ENCODE results near the gene CASP2. TPM values are rescaled to one million over a fixed set of nuclear protein-coding genes. Genes with fewer than 3 reads are reported as not detected.

The CASP2 gene
- polyA plus RNA-seq, 1 of the 3 experiments (the other 2 are of a cell fraction), result 19.7 TPM

DNA sequence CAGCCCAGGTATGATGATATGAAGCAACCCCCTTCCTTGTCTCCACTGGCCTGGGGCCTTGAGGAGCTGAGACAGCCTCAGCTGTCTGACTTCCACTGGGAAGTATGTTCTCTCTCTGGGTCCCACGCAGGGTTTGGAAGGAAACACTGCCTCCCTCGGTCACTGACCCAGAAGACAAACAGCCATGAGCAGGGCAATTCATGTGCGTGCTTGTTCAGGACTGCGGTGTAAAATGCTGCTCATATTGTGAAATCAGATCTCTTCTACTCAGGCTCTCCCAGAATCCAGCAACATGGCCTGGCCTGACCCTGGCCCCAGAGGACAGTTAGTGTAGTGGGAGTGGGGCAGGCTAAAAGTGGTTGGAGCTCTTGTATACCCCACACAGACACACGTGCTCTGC is 30.5 kb downstream of the CASP2 start:
- CTCF ChIA-PET, result interaction anchor here (0.6 to 1.8 kb wide), 4 partner anchors 12 to 98 kb away, joined by 3 to 4 read pairs (median 4); no protein-coding TSS in a partner anchor
- no peak overlapping the region for H2AFZ ChIP-seq (ENCODE audit: low read depth)

DNA sequence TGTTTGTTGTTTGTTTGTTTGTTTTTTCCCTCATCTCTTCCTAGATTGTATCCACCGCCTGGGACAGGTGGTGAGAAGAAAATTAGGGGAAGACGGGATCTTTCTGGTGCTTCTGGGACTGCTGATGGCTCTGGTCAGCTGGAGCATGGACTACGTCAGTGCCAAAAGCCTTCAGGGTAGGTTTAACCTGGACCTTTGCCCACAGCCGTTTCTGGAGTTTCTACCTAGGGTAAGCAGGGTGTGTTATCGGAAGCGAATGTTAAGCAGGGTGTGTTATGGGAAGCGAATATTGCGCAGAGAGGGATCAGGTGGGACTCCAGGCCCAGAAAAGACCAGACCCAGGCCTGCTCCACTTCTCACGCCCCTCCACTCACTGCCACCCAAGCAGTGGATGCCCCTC is 32.5 kb downstream of the CASP2 start:
- 59% methylated on average over 9 of the region's 9 CpGs for WGBS (ENCODE audit: low lambda C conversion rate)
- no peak overlapping the region for H3K4me3 ChIP-seq (ENCODE audit: low read depth in 2 of 2, low read length in 1 of 2)
- peaks cover 0 to 2% of the 10 kb centered on the region in 2 experiments; a peak in 1 of 4 replicates for H3K4me1 ChIP-seq (ENCODE audit: control insufficient read depth in 1 of 2, insufficient read depth in 2 of 2, low read depth in 1 of 2, low read length in 1 of 2)
- H3K79me2 ChIP-seq (ENCODE audit: insufficient read depth), result no peaks in the 10 kb centered on the region
- H3K4me2 ChIP-seq, result no peak overlapping the region
- no peaks in the 10 kb centered on the region for H3K27me3 ChIP-seq (ENCODE audit: insufficient read depth)
- no peaks in the 10 kb centered on the region for H3K9me2 ChIP-seq
- TF ChIP-seq, protein P1, sequence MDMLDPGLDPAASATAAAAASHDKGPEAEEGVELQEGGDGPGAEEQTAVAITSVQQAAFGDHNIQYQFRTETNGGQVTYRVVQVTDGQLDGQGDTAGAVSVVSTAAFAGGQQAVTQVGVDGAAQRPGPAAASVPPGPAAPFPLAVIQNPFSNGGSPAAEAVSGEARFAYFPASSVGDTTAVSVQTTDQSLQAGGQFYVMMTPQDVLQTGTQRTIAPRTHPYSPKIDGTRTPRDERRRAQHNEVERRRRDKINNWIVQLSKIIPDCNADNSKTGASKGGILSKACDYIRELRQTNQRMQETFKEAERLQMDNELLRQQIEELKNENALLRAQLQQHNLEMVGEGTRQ (IDR thresholded peaks at IDR 0.05; ENCODE audit: borderline replicate concordance, low read depth, low read length), result no peak
- TF ChIP-seq RAD21 (IDR thresholded peaks at IDR 0.05; ENCODE audit: low read length), result no peak
- TF ChIP-seq ELF1 (IDR thresholded peaks at IDR 0.05), result no peak
- no peak for TF ChIP-seq SMC3 (IDR thresholded peaks at IDR 0.05; ENCODE audit: low read depth, low read length)
- TF ChIP-seq, protein P2, sequence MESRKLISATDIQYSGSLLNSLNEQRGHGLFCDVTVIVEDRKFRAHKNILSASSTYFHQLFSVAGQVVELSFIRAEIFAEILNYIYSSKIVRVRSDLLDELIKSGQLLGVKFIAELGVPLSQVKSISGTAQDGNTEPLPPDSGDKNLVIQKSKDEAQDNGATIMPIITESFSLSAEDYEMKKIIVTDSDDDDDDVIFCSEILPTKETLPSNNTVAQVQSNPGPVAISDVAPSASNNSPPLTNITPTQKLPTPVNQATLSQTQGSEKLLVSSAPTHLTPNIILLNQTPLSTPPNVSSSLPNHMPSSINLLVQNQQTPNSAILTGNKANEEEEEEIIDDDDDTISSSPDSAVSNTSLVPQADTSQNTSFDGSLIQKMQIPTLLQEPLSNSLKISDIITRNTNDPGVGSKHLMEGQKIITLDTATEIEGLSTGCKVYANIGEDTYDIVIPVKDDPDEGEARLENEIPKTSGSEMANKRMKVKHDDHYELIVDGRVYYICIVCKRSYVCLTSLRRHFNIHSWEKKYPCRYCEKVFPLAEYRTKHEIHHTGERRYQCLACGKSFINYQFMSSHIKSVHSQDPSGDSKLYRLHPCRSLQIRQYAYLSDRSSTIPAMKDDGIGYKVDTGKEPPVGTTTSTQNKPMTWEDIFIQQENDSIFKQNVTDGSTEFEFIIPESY (IDR thresholded peaks at IDR 0.05; ENCODE audit: borderline replicate concordance, low read depth), result no peak
- TF ChIP-seq, protein P3, sequence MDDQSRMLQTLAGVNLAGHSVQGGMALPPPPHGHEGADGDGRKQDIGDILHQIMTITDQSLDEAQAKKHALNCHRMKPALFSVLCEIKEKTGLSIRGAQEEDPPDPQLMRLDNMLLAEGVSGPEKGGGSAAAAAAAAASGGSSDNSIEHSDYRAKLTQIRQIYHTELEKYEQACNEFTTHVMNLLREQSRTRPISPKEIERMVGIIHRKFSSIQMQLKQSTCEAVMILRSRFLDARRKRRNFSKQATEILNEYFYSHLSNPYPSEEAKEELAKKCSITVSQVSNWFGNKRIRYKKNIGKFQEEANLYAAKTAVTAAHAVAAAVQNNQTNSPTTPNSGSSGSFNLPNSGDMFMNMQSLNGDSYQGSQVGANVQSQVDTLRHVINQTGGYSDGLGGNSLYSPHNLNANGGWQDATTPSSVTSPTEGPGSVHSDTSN (IDR thresholded peaks at IDR 0.05), result no peak
- H3K36me3 ChIP-seq (replicated peaks in 1 of 2; ENCODE audit: control insufficient read depth in 1 of 2, insufficient read depth in 2 of 2, low read length in 1 of 2), result no peaks in the 10 kb centered on the region
- DNase-seq, result no peak
- H2AFZ ChIP-seq (ENCODE audit: low read depth), result no peak overlapping the region
- POLR2A ChIA-PET, result no interaction called here
- no peaks in the 10 kb centered on the region for H3K9me3 ChIP-seq
- no peak overlapping the region for H3K27ac ChIP-seq (ENCODE audit: low read depth in 2 of 2, low read length in 1 of 2)
- H3K9ac ChIP-seq, result no peak overlapping the region
- CTCF ChIA-PET, result interaction anchor here (1.4 kb wide), 1 partner anchor 21 kb away, joined by 5 read pairs; no protein-coding TSS in a partner anchor
- H3F3A ChIP-seq (replicated peaks; ENCODE audit: insufficient read depth), result no peaks in the 10 kb centered on the region
- H4K20me1 ChIP-seq (ENCODE audit: insufficient read depth), result no peaks in the 10 kb centered on the region

More for the DNA sequence above, 30.5 kb downstream of the CASP2 start:
- Histone ChIP-seq H3K79me2 (ENCODE audit: insufficient read depth) (no peaks in the 10 kb centered on the region), H3K27me3 (ENCODE audit: insufficient read depth) (no peaks in the 10 kb centered on the region), H3K4me3 (ENCODE audit: low read depth in 2 of 2, low read length in 1 of 2) (no peak overlapping the region), H3K27ac (ENCODE audit: low read depth in 2 of 2, low read length in 1 of 2) (no peak overlapping the region), H4K20me1 (ENCODE audit: insufficient read depth) (no peaks in the 10 kb centered on the region), H3K9ac (no peak overlapping the region), H3K36me3 (replicated peaks in 1 of 2; ENCODE audit: control insufficient read depth in 1 of 2, insufficient read depth in 2 of 2, low read length in 1 of 2) (no peaks in the 10 kb centered on the region), H3K9me3 (no peaks in the 10 kb centered on the region), H3K4me1 (ENCODE audit: control insufficient read depth in 1 of 2, insufficient read depth in 2 of 2, low read depth in 1 of 2, low read length in 1 of 2) (peaks cover 0 to 2% of the 10 kb centered on the region in 2 experiments; a peak in 1 of 4 replicates), H3F3A (replicated peaks; ENCODE audit: insufficient read depth) (no peaks in the 10 kb centered on the region), H3K4me2 (no peak overlapping the region), H3K9me2 (no peaks in the 10 kb centered on the region)
- TF ChIP-seq MXI1 (IDR thresholded peaks at IDR 0.05; ENCODE audit: low read depth, low read length), result no peak
- 70% methylated on average over 4 of the region's 5 CpGs for WGBS (ENCODE audit: low lambda C conversion rate)
- no peak for DNase-seq
- POLR2A ChIA-PET, result interaction anchor here (0.5 kb wide), 1 partner anchor 79 kb away, joined by 3 read pairs; no protein-coding TSS in a partner anchor

All from SK-N-SH (cell line).